GM21619 (cell line): Measurements from ENCODE around the gene PDPR.
"Not testable (repeated sequence)": the region's sequence is repeated elsewhere in the genome, so short reads cannot be mapped to it uniquely, and the experiment has no call there.

ENCODE experiments used
- ATAC-seq: cut with Tn5 transposase; IDR thresholded peaks from one replicate; pipeline ENCODE4 v1.9.1; 2021; ENCODE audit not compliant: unreplicated experiment

PDPR gene

GRCh38 chr16:70127706-70128105, 13.6 kb downstream of the PDPR start:
- ATAC-seq, result not testable (repeated sequence)

- ATAC-seq, result not testable (repeated sequence)
These were observed 14.7 kb downstream of the PDPR start for GRCh38 chr16:70128844-70129243.

- not testable (repeated sequence) for ATAC-seq
These were observed 21.7 kb downstream of the PDPR start for GRCh38 chr16:70135796-70136195.

GRCh38 chr16:70136595-70136994, 22.5 kb downstream of the PDPR start:
- ATAC-seq, result not testable (repeated sequence)

GRCh38 chr16:70142739-70143138, 28.6 kb downstream of the PDPR start:
- ATAC-seq, result not testable (repeated sequence)

GRCh38 chr16:70143231-70143895, 29.2 kb downstream of the PDPR start:
- not testable (repeated sequence) for ATAC-seq

- ATAC-seq, result not testable (repeated sequence)
These were observed 33.7 kb downstream of the PDPR start for GRCh38 chr16:70147853-70148252.

GRCh38 chr16:70148453-70148852, 34.3 kb downstream of the PDPR start:
- not testable (repeated sequence) for ATAC-seq

GRCh38 chr16:70149296-70149695, 35.2 kb downstream of the PDPR start:
- ATAC-seq, result not testable (repeated sequence)

- no peak for ATAC-seq
These were observed 37.3 kb downstream of the PDPR start for GRCh38 chr16:70151391-70151790.

GRCh38 chr16:70151941-70152509, 37.9 kb downstream of the PDPR start:
- no peak for ATAC-seq

- no peak for ATAC-seq
These were observed 38.6 kb downstream of the PDPR start for GRCh38 chr16:70152578-70153302.

- ATAC-seq, result not testable (repeated sequence)
These were observed 40.6 kb downstream of the PDPR start for GRCh38 chr16:70154736-70155135.

- no peak for ATAC-seq
These were observed 42.3 kb downstream of the PDPR start for GRCh38 chr16:70156207-70156978.

- no peak for ATAC-seq
These were observed 43.0 kb downstream of the PDPR start for GRCh38 chr16:70157105-70157476.

GRCh38 chr16:70157477-70158260, 43.5 kb downstream of the PDPR start:
- no peak for ATAC-seq

- no peak for ATAC-seq
These were observed 44.3 kb downstream of the PDPR start for GRCh38 chr16:70158261-70158939.

GRCh38 chr16:70159355-70160348, 45.5 kb downstream of the PDPR start:
- ATAC-seq, result no peak

- ATAC-seq, result no peak
These were observed 46.3 kb downstream of the PDPR start for GRCh38 chr16:70160388-70160787.
